Measurements from ENCODE around the gene CROT.

CROT gene

DNA sequence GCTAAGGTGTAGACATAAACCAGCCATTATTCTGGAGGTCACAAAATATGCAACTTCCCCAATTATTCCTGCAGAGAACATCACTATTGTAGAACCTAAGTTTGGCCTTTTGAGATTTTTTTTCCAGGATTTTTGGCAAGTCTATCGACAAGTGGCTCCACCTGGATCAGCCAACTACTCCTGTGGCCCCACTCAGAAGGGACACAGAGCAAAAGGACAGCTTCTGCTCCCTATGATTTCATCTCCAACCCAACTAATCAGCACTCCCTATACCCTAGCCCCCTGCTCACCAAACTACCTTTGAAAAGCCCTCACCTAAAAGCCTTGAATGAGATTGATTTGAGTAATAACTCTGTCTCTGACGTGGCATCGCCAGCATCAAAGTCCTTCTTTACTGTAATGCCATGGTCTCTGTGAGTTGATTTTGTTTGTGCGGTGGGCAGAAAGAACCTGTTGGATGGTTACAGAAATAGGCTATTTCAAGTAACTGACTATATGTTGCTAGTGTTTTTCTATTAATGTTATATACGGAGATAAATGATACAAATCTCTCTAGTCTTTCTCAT is 13.7 kb upstream of the CROT start:
- H3K4me3 Mint-ChIP-seq: no peak overlapping the region

GRCh38 chr7:87332321-87332720 is 13.1 kb upstream of the CROT start:
- H3K9me3 Mint-ChIP-seq: peaks cover 19% of the 10 kb centered on the region

More for the DNA sequence above, 13.7 kb upstream of the CROT start:
- Mint-ChIP-seq H3K9me3 (peaks cover 24% of the 10 kb centered on the region), H3K36me3 (peaks cover 70% of the 10 kb centered on the region), H3K27ac (no peak overlapping the region), H3K4me1 (no peaks in the 10 kb centered on the region), H3K27me3 (no peaks in the 10 kb centered on the region)
- no peak for ATAC-seq

DNA sequence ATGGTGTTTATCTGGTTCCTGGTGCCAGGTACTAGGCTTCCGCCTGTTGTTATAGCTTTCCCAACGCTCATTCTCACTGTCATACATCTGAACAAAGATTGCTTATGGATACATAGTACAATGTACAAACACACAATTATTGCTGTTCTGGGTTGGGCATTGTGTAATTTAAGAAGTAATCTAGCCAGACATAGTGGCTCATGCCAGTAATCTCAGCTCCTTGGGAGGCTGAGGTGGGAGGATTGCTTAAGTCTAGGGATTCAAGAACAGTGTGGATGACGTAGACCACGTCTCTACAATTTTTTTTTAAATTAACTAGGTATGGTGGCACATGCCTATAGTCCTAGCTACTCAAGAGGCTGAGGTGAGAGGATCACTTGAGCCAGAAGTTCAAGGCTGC is 9.3 kb upstream of the CROT start:
- Mint-ChIP-seq H3K27ac (no peak overlapping the region), H3K9me3 (no peaks in the 10 kb centered on the region), H3K27me3 (no peaks in the 10 kb centered on the region), H3K4me1 (no peaks in the 10 kb centered on the region), H3K36me3 (peaks cover 42% of the 10 kb centered on the region), H3K4me3 (no peak overlapping the region)
- ATAC-seq: no peak

More at GRCh38 chr7:87332321-87332720, 13.1 kb upstream of the CROT start:
- Mint-ChIP-seq H3K36me3 (peaks cover 67% of the 10 kb centered on the region), H3K27me3 (no peaks in the 10 kb centered on the region), H3K4me3 (no peak overlapping the region), H3K27ac (no peak overlapping the region), H3K4me1 (no peaks in the 10 kb centered on the region)
- no peak for ATAC-seq

DNA sequence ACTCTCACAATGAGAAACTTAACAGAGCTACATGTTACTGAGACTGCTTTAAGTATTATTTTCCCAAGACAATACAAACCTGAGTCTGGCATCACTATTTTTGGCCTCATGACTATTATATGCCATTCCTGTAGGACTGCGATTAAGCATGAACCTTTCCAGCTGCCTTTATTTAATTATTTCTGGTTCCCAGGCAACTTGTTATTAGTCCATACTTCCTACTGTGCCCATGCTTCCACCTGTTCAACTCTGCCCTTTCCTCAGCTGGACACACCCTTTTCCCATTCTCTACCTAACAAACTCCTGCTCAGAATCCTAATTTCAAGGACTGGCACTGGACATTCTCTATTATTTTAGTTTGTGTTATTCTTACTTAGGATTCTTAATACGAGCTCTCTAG is 8.1 kb upstream of the CROT start:
- Mint-ChIP-seq H3K9me3 (no peaks in the 10 kb centered on the region), H3K4me3 (no peak overlapping the region), H3K36me3 (peaks cover 38% of the 10 kb centered on the region), H3K27me3 (no peaks in the 10 kb centered on the region), H3K4me1 (no peaks in the 10 kb centered on the region), H3K27ac (no peak overlapping the region)
- ATAC-seq: no peak

- no peak for ATAC-seq
- no peaks in the 10 kb centered on the region for H3K4me1 Mint-ChIP-seq
- peaks cover 32% of the 10 kb centered on the region for H3K36me3 Mint-ChIP-seq
- H3K9me3 Mint-ChIP-seq: no peaks in the 10 kb centered on the region
- H3K4me3 Mint-ChIP-seq: no peak overlapping the region
- H3K27me3 Mint-ChIP-seq: no peaks in the 10 kb centered on the region
- no peak overlapping the region for H3K27ac Mint-ChIP-seq
Observed at GRCh38 chr7:87339373-87339897, 6.0 kb upstream of the CROT start.

- H3K27me3 Mint-ChIP-seq: no peaks in the 10 kb centered on the region
Observed at GRCh38 chr7:87341441-87341840, 4.0 kb upstream of the CROT start.

GRCh38 chr7:87342231-87342630 is 3.2 kb upstream of the CROT start:
- H3K27ac Mint-ChIP-seq: no peak overlapping the region
- no peak overlapping the region for H3K4me3 Mint-ChIP-seq

More at GRCh38 chr7:87341441-87341840, 4.0 kb upstream of the CROT start:
- Mint-ChIP-seq H3K27ac (no peak overlapping the region), H3K36me3 (peaks cover 21% of the 10 kb centered on the region), H3K4me1 (peaks cover 8% of the 10 kb centered on the region), H3K9me3 (no peaks in the 10 kb centered on the region), H3K4me3 (no peak overlapping the region)
- ATAC-seq: no peak

GRCh38 chr7:87344446-87344845 is 1.0 kb upstream of the CROT start:
- Mint-ChIP-seq H3K4me3 (peak overlapping the region; percentile 92), H3K4me1 (peaks cover 8% of the 10 kb centered on the region), H3K9me3 (no peaks in the 10 kb centered on the region), H3K27ac (peak overlapping the region; percentile 86), H3K27me3 (no peaks in the 10 kb centered on the region), H3K36me3 (peaks cover 30% of the 10 kb centered on the region)
- no peak for ATAC-seq

More at GRCh38 chr7:87342231-87342630, 3.2 kb upstream of the CROT start:
- no peaks in the 10 kb centered on the region for H3K9me3 Mint-ChIP-seq
- H3K4me1 Mint-ChIP-seq: peaks cover 8% of the 10 kb centered on the region
- no peak for ATAC-seq
- H3K36me3 Mint-ChIP-seq: peaks cover 20% of the 10 kb centered on the region
- H3K27me3 Mint-ChIP-seq: no peaks in the 10 kb centered on the region

GRCh38 chr7:87345962-87346371 is 503 bp downstream of the CROT start:
- Mint-ChIP-seq H3K27ac (peak overlapping the region; percentile 86), H3K36me3 (peaks cover 38% of the 10 kb centered on the region), H3K9me3 (no peaks in the 10 kb centered on the region), H3K27me3 (no peaks in the 10 kb centered on the region), H3K4me1 (peaks cover 8% of the 10 kb centered on the region), H3K4me3 (peak overlapping the region; percentile 92)
- no peak for ATAC-seq

DNA sequence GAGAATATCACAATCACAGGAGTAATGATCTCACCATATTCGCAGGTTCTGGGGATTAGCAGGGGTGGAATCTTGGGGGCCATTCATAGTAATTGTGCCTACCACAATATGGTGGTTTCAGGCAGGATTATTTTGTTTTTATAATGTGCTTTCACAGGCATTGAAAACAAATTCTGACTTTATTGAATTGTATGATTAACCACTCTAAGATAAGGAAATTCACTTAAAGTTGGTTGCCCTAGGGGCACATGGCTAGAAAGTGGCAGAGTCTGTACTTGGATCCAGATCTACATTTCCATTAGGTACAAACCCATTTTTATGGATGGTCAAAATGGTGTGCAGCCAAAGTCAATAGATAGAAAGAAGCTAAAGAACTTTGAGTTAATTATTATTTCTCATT is 1.7 kb downstream of the CROT start:
- no peak for ATAC-seq
- no peaks in the 10 kb centered on the region for H3K27me3 Mint-ChIP-seq
- peaks cover 8% of the 10 kb centered on the region for H3K4me1 Mint-ChIP-seq
- H3K4me3 Mint-ChIP-seq: no peak overlapping the region
- no peak overlapping the region for H3K27ac Mint-ChIP-seq
- no peaks in the 10 kb centered on the region for H3K9me3 Mint-ChIP-seq
- peaks cover 32% of the 10 kb centered on the region for H3K36me3 Mint-ChIP-seq

- no peak overlapping the region for H3K27ac Mint-ChIP-seq
- no peaks in the 10 kb centered on the region for H3K9me3 Mint-ChIP-seq
- no peaks in the 10 kb centered on the region for H3K27me3 Mint-ChIP-seq
- H3K4me3 Mint-ChIP-seq: no peak overlapping the region
- peaks cover 8% of the 10 kb centered on the region for H3K4me1 Mint-ChIP-seq
- peaks cover 32% of the 10 kb centered on the region for H3K36me3 Mint-ChIP-seq
- ATAC-seq: no peak
Observed at GRCh38 chr7:87347664-87348063, 2.2 kb downstream of the CROT start.

- Mint-ChIP-seq H3K27me3 (no peaks in the 10 kb centered on the region), H3K27ac (no peak overlapping the region), H3K9me3 (no peaks in the 10 kb centered on the region), H3K4me1 (no peaks in the 10 kb centered on the region), H3K36me3 (peaks cover 59% of the 10 kb centered on the region), H3K4me3 (no peak overlapping the region)
- ATAC-seq: no peak
Observed at GRCh38 chr7:87354749-87355148, 9.3 kb downstream of the CROT start.

DNA sequence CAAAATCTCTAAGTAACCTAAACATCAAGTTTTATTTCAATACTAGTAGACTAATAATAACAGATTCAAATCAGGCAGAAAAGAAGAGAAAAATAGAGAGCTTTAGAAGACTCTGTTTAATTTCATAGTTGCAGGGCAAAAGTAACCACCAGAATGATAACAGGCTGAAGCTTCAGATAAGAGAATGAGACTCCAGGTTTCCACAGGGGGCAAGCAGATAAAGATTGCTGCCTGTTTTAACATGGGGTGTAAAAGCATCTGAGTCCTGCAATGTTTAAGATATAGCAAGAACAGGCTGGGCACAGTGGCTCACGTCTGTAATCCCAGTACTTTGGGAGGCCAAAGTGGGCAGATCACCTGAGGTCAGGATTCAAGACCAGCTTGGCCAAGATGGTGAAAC is 11.0 kb downstream of the CROT start:
- no peaks in the 10 kb centered on the region for H3K27me3 Mint-ChIP-seq
- H3K4me3 Mint-ChIP-seq: no peak overlapping the region
- peaks cover 49% of the 10 kb centered on the region for H3K36me3 Mint-ChIP-seq
- H3K4me1 Mint-ChIP-seq: no peaks in the 10 kb centered on the region
- no peak for ATAC-seq
- no peaks in the 10 kb centered on the region for H3K9me3 Mint-ChIP-seq
- H3K27ac Mint-ChIP-seq: no peak overlapping the region

DNA sequence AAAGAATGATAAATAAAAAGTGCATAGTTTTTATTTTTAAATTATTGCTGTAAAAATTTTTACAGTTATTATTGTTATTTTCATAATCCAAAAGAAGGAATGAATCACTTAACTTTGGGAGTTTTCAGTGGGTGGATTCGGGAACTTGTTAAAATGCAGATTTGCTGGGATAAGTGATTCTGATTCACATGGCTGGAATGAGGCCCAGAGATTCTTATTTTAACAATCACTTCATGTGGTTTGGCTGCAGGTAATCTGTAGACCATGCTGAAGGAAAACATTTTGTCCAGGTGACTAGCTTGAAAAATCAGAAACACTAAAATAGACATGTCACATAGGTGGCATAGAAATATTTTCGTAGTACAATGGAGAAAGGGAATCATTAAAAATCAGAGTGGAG is 13.9 kb downstream of the CROT start:
- ATAC-seq: no peak
- no peaks in the 10 kb centered on the region for H3K9me3 Mint-ChIP-seq
- H3K4me1 Mint-ChIP-seq: no peaks in the 10 kb centered on the region
- H3K36me3 Mint-ChIP-seq: peaks cover 39% of the 10 kb centered on the region
- H3K4me3 Mint-ChIP-seq: no peak overlapping the region
- no peak overlapping the region for H3K27ac Mint-ChIP-seq
- no peaks in the 10 kb centered on the region for H3K27me3 Mint-ChIP-seq

- Mint-ChIP-seq H3K27me3 (no peaks in the 10 kb centered on the region), H3K27ac (no peak overlapping the region), H3K9me3 (no peaks in the 10 kb centered on the region), H3K36me3 (peaks cover 19% of the 10 kb centered on the region), H3K4me3 (no peak overlapping the region), H3K4me1 (no peaks in the 10 kb centered on the region)
- no peak for ATAC-seq
Observed at GRCh38 chr7:87361320-87361719, 15.9 kb downstream of the CROT start.

GRCh38 chr7:87363342-87363741 is 17.9 kb downstream of the CROT start:
- Mint-ChIP-seq H3K4me3 (no peak overlapping the region), H3K4me1 (no peaks in the 10 kb centered on the region), H3K36me3 (peaks cover 7% of the 10 kb centered on the region), H3K9me3 (no peaks in the 10 kb centered on the region), H3K27me3 (no peaks in the 10 kb centered on the region), H3K27ac (no peak overlapping the region)
- no peak for ATAC-seq

Measured in stimulated activated memory B cell treated with anti-CD40 and anti-IgM and Interleukin-4, amounts not matched to agents 10 μg/mL and 1 μg/mL and 100 μg/mL, for 72 hours (primary cell).